Measurements from ENCODE around the gene CFAP97D2. TPM values are rescaled to one million over a fixed set of nuclear protein-coding genes. Genes with fewer than 3 reads are reported as not detected.
A peak's percentile ranks its signal among the peaks of the same experiment; 100 is the strongest.

CFAP97D2 gene
- total RNA-seq, 6 experiments from 2014 or later: not detected

GRCh38 chr13:114256547-114256946, 77.5 kb downstream of the CFAP97D2 start:
- ATAC-seq (no peak), DNase-seq (no peak)
- whole genome bisulfite sequencing (ENCODE audit: insufficient coverage, low coverage, low lambda C conversion rate, missing lambda C conversion rate): 64% methylated on average over 1 of the region's 1 CpG

GRCh38 chr13:114257014-114257413, 78.0 kb downstream of the CFAP97D2 start:
- no peak overlapping the region for H3K27ac ChIP-seq
- 89% methylated on average over 4 of the region's 4 CpGs for WGBS (ENCODE audit: insufficient coverage, low coverage, low lambda C conversion rate, missing lambda C conversion rate)
- H3K9me3 ChIP-seq: no peaks in the 10 kb centered on the region
- DNase-seq: no peak
- peaks cover 5 to 84% (median 38%) of the 10 kb centered on the region in 4 donors for H3K36me3 ChIP-seq
- no peaks in the 10 kb centered on the region for H3K27me3 ChIP-seq
- no peak overlapping the region for H3K4me3 ChIP-seq
- intact Hi-C loops (cut with DNase I): no loop called here
- TF ChIP-seq POLR2A (IDR thresholded peaks at IDR 0.05) (no peak), CTCF (IDR thresholded peaks at IDR 0.05) (no peak)
- ATAC-seq: no peak
- no peaks in the 10 kb centered on the region for H3K4me1 ChIP-seq

More at GRCh38 chr13:114256547-114256946, 77.5 kb downstream of the CFAP97D2 start:
- Histone ChIP-seq H3K4me3 (no peak overlapping the region), H3K27me3 (no peaks in the 10 kb centered on the region), H3K9me3 (no peaks in the 10 kb centered on the region), H3K36me3 (peaks cover 5 to 83% (median 37%) of the 10 kb centered on the region in 4 donors), H3K4me1 (no peaks in the 10 kb centered on the region), H3K27ac (no peak overlapping the region)
- intact Hi-C loops (cut with DNase I): no loop called here
- TF ChIP-seq CTCF (IDR thresholded peaks at IDR 0.05) (no peak), POLR2A (IDR thresholded peaks at IDR 0.05) (no peak)

DNA sequence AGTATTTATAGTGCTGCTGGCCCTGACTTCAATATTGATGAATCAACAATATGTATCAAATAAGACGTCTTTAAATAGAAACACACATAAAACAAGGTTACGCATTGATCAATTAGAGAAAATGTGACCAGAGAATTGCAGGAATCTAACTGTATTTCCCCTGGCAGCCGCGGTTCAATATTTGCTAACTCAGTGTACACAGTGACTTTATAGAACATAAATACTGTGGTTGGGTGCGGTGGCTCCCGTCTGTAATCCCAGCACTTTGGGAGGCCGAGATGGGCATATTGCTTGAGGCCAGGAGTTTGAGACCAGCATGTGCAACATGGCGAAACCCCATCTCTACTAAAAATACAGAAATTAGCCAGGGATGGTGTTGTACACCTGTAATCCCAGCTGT, 79.5 kb downstream of the CFAP97D2 start:
- no peaks in the 10 kb centered on the region for H3K4me1 ChIP-seq
- no peaks in the 10 kb centered on the region for H3K27me3 ChIP-seq
- H3K36me3 ChIP-seq: peaks cover 5 to 94% (median 38%) of the 10 kb centered on the region in 4 donors
- no peak overlapping the region for H3K27ac ChIP-seq
- ATAC-seq: no peak
- intact Hi-C loops (cut with DNase I): no loop called here
- no peak for DNase-seq
- H3K9me3 ChIP-seq: no peaks in the 10 kb centered on the region
- WGBS (ENCODE audit: insufficient coverage, low coverage, low lambda C conversion rate, missing lambda C conversion rate): 89% methylated on average over 6 of the region's 8 CpGs
- TF ChIP-seq POLR2A (IDR thresholded peaks at IDR 0.05) (no peak), CTCF (IDR thresholded peaks at IDR 0.05) (no peak)
- H3K4me3 ChIP-seq: no peak overlapping the region

GRCh38 chr13:114259374-114259773, 80.3 kb downstream of the CFAP97D2 start:
- peaks cover 5 to 95% (median 41%) of the 10 kb centered on the region in 4 donors for H3K36me3 ChIP-seq
- no peak overlapping the region for H3K27ac ChIP-seq
- DNase-seq: no peak
- intact Hi-C loops (cut with DNase I): no loop called here
- TF ChIP-seq POLR2A (IDR thresholded peaks at IDR 0.05) (no peak), CTCF (IDR thresholded peaks at IDR 0.05) (no peak)
- no peak overlapping the region for H3K4me3 ChIP-seq
- H3K4me1 ChIP-seq: no peaks in the 10 kb centered on the region
- no peaks in the 10 kb centered on the region for H3K27me3 ChIP-seq
- H3K9me3 ChIP-seq: no peaks in the 10 kb centered on the region
- 92% methylated on average over 7 of the region's 7 CpGs for WGBS (ENCODE audit: insufficient coverage, low coverage, low lambda C conversion rate, missing lambda C conversion rate)
- no peak for ATAC-seq

DNA sequence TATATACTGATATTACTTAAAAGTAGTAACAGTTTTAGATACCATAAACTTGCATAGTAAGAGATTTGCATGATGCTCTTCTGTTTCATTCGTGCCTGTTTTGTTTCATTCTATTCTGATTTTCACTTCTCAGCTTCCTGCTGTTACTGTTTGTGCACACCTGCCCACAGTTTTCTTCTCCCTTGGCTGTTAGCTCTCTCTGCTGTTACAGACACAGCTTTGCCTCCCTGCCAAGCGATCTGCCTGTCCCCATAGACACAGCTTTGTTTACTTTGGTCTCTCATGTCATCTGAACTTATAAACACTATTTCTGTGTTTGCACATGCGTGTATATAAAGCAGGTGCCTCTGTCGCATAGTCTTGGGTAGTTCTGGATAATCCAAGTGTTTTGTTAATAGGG, 80.9 kb downstream of the CFAP97D2 start:
- intact Hi-C loops (cut with DNase I): no loop called here
- peak in 2 of 4 donors; percentile 28 to 39 for ATAC-seq
- H3K36me3 ChIP-seq: peaks cover 5 to 95% (median 44%) of the 10 kb centered on the region in 4 donors
- 80% methylated on average over 4 of the region's 4 CpGs for WGBS (ENCODE audit: insufficient coverage, low coverage, low lambda C conversion rate, missing lambda C conversion rate)
- H3K27ac ChIP-seq: no peak overlapping the region
- H3K4me3 ChIP-seq: no peak overlapping the region
- H3K4me1 ChIP-seq: no peaks in the 10 kb centered on the region
- no peak for DNase-seq
- H3K9me3 ChIP-seq: no peaks in the 10 kb centered on the region
- H3K27me3 ChIP-seq: no peaks in the 10 kb centered on the region
- TF ChIP-seq POLR2A (IDR thresholded peaks at IDR 0.05) (no peak), CTCF (IDR thresholded peaks at IDR 0.05) (no peak)

All from right lobe of liver (tissue), 6 donors.